GM19468 (cell line): ENCODE results near the gene KMT5B.

Experiments used
- ATAC-seq: cut with Tn5 transposase; IDR thresholded peaks from one replicate; pipeline ENCODE4 v1.9.1; 2021; ENCODE audit warnings: mild to moderate bottlenecking, moderate library complexity, moderate number of reproducible peaks; ENCODE audit not compliant: unreplicated experiment; ENCODE audit errors: extremely low read depth

KMT5B gene

GRCh38 chr11:68125164-68125563, 87.9 kb downstream of the KMT5B start:
- ATAC-seq, result no peak

GRCh38 chr11:68122936-68123539, 90.1 kb downstream of the KMT5B start:
- ATAC-seq, result no peak

GRCh38 chr11:68121067-68121899, 91.8 kb downstream of the KMT5B start, which contains the start of gene CHKA:
Gene CHKA, minus strand, starts transcription at chr11:68121388. Its CDS starts 211 bp downstream, at chr11:68121177.
- peak; percentile 51 for ATAC-seq

GRCh38 chr11:68120273-68121066, 92.6 kb downstream of the KMT5B start:
- ATAC-seq, result no peak

GRCh38 chr11:68118706-68119448, 94.2 kb downstream of the KMT5B start:
- ATAC-seq, result no peak

- ATAC-seq, result no peak
Observed at GRCh38 chr11:68117853-68118470, 95.1 kb downstream of the KMT5B start.

- no peak for ATAC-seq
Observed at GRCh38 chr11:68116974-68117373, 96.1 kb downstream of the KMT5B start.

- no peak for ATAC-seq
Observed at GRCh38 chr11:68116126-68116525, 97.0 kb downstream of the KMT5B start.

GRCh38 chr11:68115285-68115684, 97.8 kb downstream of the KMT5B start:
- no peak for ATAC-seq

GRCh38 chr11:68113986-68114385, 99.1 kb downstream of the KMT5B start:
- no peak for ATAC-seq

GRCh38 chr11:68107689-68108088, 105.4 kb downstream of the KMT5B start:
- ATAC-seq, result no peak

- no peak for ATAC-seq
Observed at GRCh38 chr11:68106165-68106940, 106.7 kb downstream of the KMT5B start.
